A549 (cell line): Measurements from ENCODE around the gene HS3ST4. TPM values are rescaled to one million over a fixed set of nuclear protein-coding genes. Genes with fewer than 3 reads are reported as not detected.

Experiments used
- ATAC-seq, 2 experiments: fragments of 200-7000 bp in 1 of 2; fragments of >200 bp in 1 of 2; cut with Nextera tagmentation in 1 of 2; cut with Tn5 transposase in 1 of 2; 3 replicates each; pipeline versions ENCODE4 v1.8.0 to v1.9.1; 2018 to 2020; ENCODE audit warnings: mild to moderate bottlenecking in 1 of 2, moderate library complexity in 1 of 2
- CTCF ChIA-PET: fragments of 300-600 bp; sonication (Branson Sonifier 250); formaldehyde crosslinking; extraction: SDS; loops from one replicate; lab custom pipeline; 2021; ENCODE audit warnings: antibody characterized with exemption, inconsistent platforms; lab: Yijun Ruan, JAX
- POLR2A ChIA-PET: fragments of 350-600 bp; formaldehyde crosslinking; extraction: SDS; loops from one replicate; lab custom pipeline; 2021; ENCODE audit warnings: antibody characterized with exemption, inconsistent platforms; lab: Yijun Ruan, JAX
- DNase-seq, 2 experiments: peaks; one replicate each; pipeline versions ENCODE4 v3.0.0 to v3.0.0-alpha.2; 2011 to 2016; ENCODE audit warnings: low read depth in 1 of 2, low spot score in 1 of 2
- FAIRE-seq: peaks from 2 replicates; lab custom pipeline; 2011; peaks lifted over from hg19 to GRCh38; lab: Jason Lieb, UNC
- H3K27ac ChIP-seq, 2 experiments: fragments of >200 bp; sonication (Bioruptor Twin); formaldehyde crosslinking; 3 replicates each; pipeline ENCODE4 v1.5.1; 2016 to 2017
- H3K4me1 ChIP-seq: fragments of >200 bp; sonication (Bioruptor Twin); formaldehyde crosslinking; 3 replicates; pipeline ENCODE4 v1.6.1; 2016
- H3K4me2 ChIP-seq: fragments of >200 bp; sonication (Bioruptor Twin); formaldehyde crosslinking; 3 replicates; pipeline ENCODE4 v1.6.1; 2016
- H3K4me3 ChIP-seq: fragments of >200 bp; sonication (Bioruptor Twin); formaldehyde crosslinking; 3 replicates; pipeline ENCODE4 v1.5.1; 2016
- H3K9me3 ChIP-seq: fragments of >200 bp; sonication (Bioruptor Twin); formaldehyde crosslinking; 3 replicates; pipeline ENCODE4 v1.6.1; 2016
- BCL3 ChIP-seq: fragments of >200 bp; sonication (Bioruptor Twin); formaldehyde crosslinking; IDR thresholded peaks from 3 replicates; pipeline ENCODE4 v1.6.1; 2016
- BHLHE40 ChIP-seq: IDR thresholded peaks from 2 replicates; pipeline ENCODE4 v1.6.1; 2012; ENCODE audit warnings: low read depth, low read length, inconsistent platforms
- CHD2 ChIP-seq: fragments of 150-350 bp; IDR thresholded peaks from 2 replicates; pipeline ENCODE4 v1.6.1; 2014; ENCODE audit warnings: low read length; ENCODE audit not compliant: partially characterized antibody
- CHD4 ChIP-seq: fragments of 200-600 bp; sonication (generic); IDR thresholded peaks from 2 replicates; pipeline ENCODE4 v1.6.1; 2016; ENCODE audit warnings: antibody characterized with exemption, mild to moderate bottlenecking, borderline replicate concordance
- CTCF ChIP-seq: fragments of >200 bp; sonication (Bioruptor Twin); formaldehyde crosslinking; IDR thresholded peaks from 3 replicates; pipeline ENCODE4 v1.5.1; 2016
- E2F6 ChIP-seq: IDR thresholded peaks from 2 replicates; pipeline ENCODE4 v1.6.1; 2012; ENCODE audit warnings: low read depth, borderline replicate concordance
- EHF ChIP-seq: fragments of 250-450 bp; sonication (Bioruptor Pico); IDR thresholded peaks from 2 replicates; pipeline ENCODE4 v1.5.0; 2020; ENCODE audit warnings: mild to moderate bottlenecking
- FOSL2 ChIP-seq, 2 experiments: fragments of 450-650 bp in 1 of 2; fragments of >200 bp in 1 of 2; sonication (Bioruptor Twin) in 1 of 2; formaldehyde crosslinking; IDR thresholded peaks; 2 replicates each; pipeline versions ENCODE4 v1.5.0 to v1.6.1; 2016 to 2020; ENCODE audit warnings: mild to moderate bottlenecking in 1 of 2, moderate library complexity in 1 of 2
- GATA3 ChIP-seq: IDR thresholded peaks from 2 replicates; pipeline ENCODE4 v1.6.1; 2012; ENCODE audit warnings: borderline replicate concordance
- HDAC2 ChIP-seq: fragments of 200-600 bp; sonication (generic); IDR thresholded peaks from 2 replicates; pipeline ENCODE4 v1.6.1; 2016
- HOXA7 ChIP-seq: fragments of 250-450 bp; sonication (Bioruptor Pico); IDR thresholded peaks from 2 replicates; pipeline ENCODE4 v1.5.0; 2020; ENCODE audit warnings: mild to moderate bottlenecking, moderate library complexity
- HOXB13 ChIP-seq: fragments of 250-450 bp; sonication (Bioruptor Pico); IDR thresholded peaks from 2 replicates; pipeline ENCODE4 v1.5.0; 2020; ENCODE audit warnings: low read depth, mild to moderate bottlenecking, moderate library complexity
- JUNB ChIP-seq: fragments of >200 bp; sonication (Bioruptor Twin); formaldehyde crosslinking; IDR thresholded peaks from 2 replicates; pipeline ENCODE4 v1.6.1; 2016
- KDM5A ChIP-seq: fragments of 200-600 bp; sonication (generic); IDR thresholded peaks from 2 replicates; pipeline ENCODE4 v1.6.1; 2016; ENCODE audit warnings: antibody characterized with exemption, mild to moderate bottlenecking
- MAZ ChIP-seq: fragments of 150-350 bp; IDR thresholded peaks from 2 replicates; pipeline ENCODE4 v1.6.1; 2014; ENCODE audit warnings: antibody characterized with exemption, low read depth, low read length, borderline replicate concordance
- MYC ChIP-seq: IDR thresholded peaks from 2 replicates; pipeline ENCODE4 v1.6.1; 2012; ENCODE audit warnings: mild to moderate bottlenecking, inconsistent platforms, low read length, improper control_type of control experiment, borderline replicate concordance
- NFE2L2 ChIP-seq: fragments of 150-350 bp; conservative IDR thresholded peaks from 2 replicates; pipeline ENCODE4 v1.6.1; 2014; ENCODE audit warnings: low read length
- NPAS2 ChIP-seq: fragments of 250-450 bp; sonication (Bioruptor Pico); IDR thresholded peaks from 2 replicates; pipeline ENCODE4 v1.8.0; 2022; ENCODE audit warnings: mild to moderate bottlenecking, moderate library complexity, borderline replicate concordance
- NR3C1 ChIP-seq: fragments of >200 bp; sonication (Bioruptor Twin); formaldehyde crosslinking; IDR thresholded peaks from 3 replicates; pipeline ENCODE4 v1.6.1; 2017
- PHF8 ChIP-seq: fragments of 200-600 bp; sonication (generic); IDR thresholded peaks from 2 replicates; pipeline ENCODE4 v1.6.1; 2016; ENCODE audit warnings: low read depth, mild to moderate bottlenecking, antibody characterized with exemption, moderate library complexity, borderline replicate concordance
- POLR2A ChIP-seq: IDR thresholded peaks from 2 replicates; pipeline ENCODE4 v1.6.1; 2012; ENCODE audit warnings: mild to moderate bottlenecking, low read length
- REST ChIP-seq: fragments of 200-600 bp; sonication (generic); IDR thresholded peaks from 2 replicates; pipeline ENCODE4 v1.6.1; 2016; ENCODE audit warnings: antibody characterized with exemption, mild to moderate bottlenecking, moderate library complexity
- RFX5 ChIP-seq: fragments of 450-650 bp; IDR thresholded peaks from 2 replicates; pipeline ENCODE4 v1.7.1; 2014; ENCODE audit warnings: antibody characterized with exemption, mild to moderate bottlenecking, moderate library complexity
- SMC3 ChIP-seq: fragments of >200 bp; sonication (Bioruptor Twin); formaldehyde crosslinking; IDR thresholded peaks from 3 replicates; pipeline ENCODE4 v1.6.1; 2018; ENCODE audit warnings: inconsistent platforms
- ZFP36 ChIP-seq: fragments of 450-650 bp; IDR thresholded peaks from 2 replicates; pipeline ENCODE4 v1.6.1; 2014; ENCODE audit warnings: borderline replicate concordance; ENCODE audit not compliant: partially characterized antibody
- ZNF302 ChIP-seq: fragments of 250-450 bp; sonication (Bioruptor Pico); IDR thresholded peaks from 2 replicates; pipeline ENCODE4 v1.9.0; 2021; ENCODE audit warnings: inconsistent platforms, mild to moderate bottlenecking, moderate library complexity
- ZSCAN20 ChIP-seq: fragments of 250-450 bp; sonication (Bioruptor Pico); IDR thresholded peaks from 2 replicates; pipeline ENCODE4 v1.8.0; 2022; ENCODE audit warnings: mild to moderate bottlenecking, moderate library complexity
- WGBS: methylation state at CpG from one replicate; pipeline ENCODE4 v1.1.6; 2017; ENCODE audit errors: missing lambda C conversion rate; 5-methylcytosine and 5-hydroxymethylcytosine counted together
- polyA plus RNA-seq, 4 experiments: library from polyadenylated mRNA; depleted of rRNA in 3 of 4; stranded (reverse); fragments of >200 nt; fragmentation: RNase III in 1 of 4; extraction: RNeasy Plus Mini Kit Qiagen cat#74134 plus additional on column Dnase treatment in 1 of 4; gene quantifications; 2 replicates in 3 of 4; 3 replicates in 1 of 4; pipeline ENCODE4 v1.2.3, GENCODE V29; 2011 to 2017

Gene HS3ST4
- polyA plus RNA-seq, 2 of the 4 experiments (the other 2 are of a cell fraction) = not detected

GRCh38 chr16:26041952-26042668, 350.4 kb downstream of the HS3ST4 start:
- CTCF ChIA-PET = no interaction called here
- FAIRE-seq = no peak
- 4% methylated on average over 9 of the region's 9 CpGs for WGBS
- no peak for DNase-seq
- no peak overlapping the region for H3K4me3 ChIP-seq
- H3K9me3 ChIP-seq = no peaks in the 10 kb centered on the region
- no peak for ATAC-seq
- no peaks in the 10 kb centered on the region for H3K4me1 ChIP-seq
- POLR2A ChIA-PET = no interaction called here
- no peak overlapping the region for H3K27ac ChIP-seq
- TF ChIP-seq HDAC2 (no peak), BCL3 (no peak), CHD4 (no peak), KDM5A (no peak), REST (no peak), GATA3 (no peak), FOSL2 (IDR thresholded peaks at IDR 0.05) (no peak), FOSL2 (CRISPR knock-in tag; IDR thresholded peaks at IDR 0.05) (no peak), EHF (CRISPR knock-in tag) (no peak), ZSCAN20 (CRISPR knock-in tag) (no peak), PHF8 (no peak), POLR2A (no peak), E2F6 (no peak), NR3C1 (no peak)
- no peak overlapping the region for H3K4me2 ChIP-seq

GRCh38 chr16:26050472-26050871, 358.7 kb downstream of the HS3ST4 start:
- no peak overlapping the region for H3K4me3 ChIP-seq
- H3K4me2 ChIP-seq = no peak overlapping the region
- POLR2A ChIA-PET = no interaction called here
- 55% methylated on average over 9 of the region's 9 CpGs for WGBS
- H3K4me1 ChIP-seq = no peaks in the 10 kb centered on the region
- no peak overlapping the region for H3K27ac ChIP-seq
- CTCF ChIA-PET = no interaction called here
- ATAC-seq = no peak
- DNase-seq = no peak
- H3K9me3 ChIP-seq = no peaks in the 10 kb centered on the region
- FAIRE-seq = no peak
- no peak for TF ChIP-seq NFE2L2
- TF ChIP-seq CHD2 = no peak
- no peak for TF ChIP-seq ZNF302
- no peak for TF ChIP-seq MYC
- no peak for TF ChIP-seq KDM5A
- no peak for TF ChIP-seq BHLHE40
- no peak for TF ChIP-seq NPAS2 (CRISPR knock-in tag)
- TF ChIP-seq EHF (CRISPR knock-in tag) = no peak
- no peak for TF ChIP-seq JUNB
- TF ChIP-seq MAZ = no peak
- no peak for TF ChIP-seq HOXB13 (CRISPR knock-in tag)
- TF ChIP-seq RFX5 = no peak
- TF ChIP-seq SMC3 = no peak
- no peak for TF ChIP-seq REST
- TF ChIP-seq HOXA7 = no peak
- TF ChIP-seq ZFP36 = no peak
- no peak for TF ChIP-seq CTCF
